Liver (tissue), 5 donors: Measurements from ENCODE around the gene SDHAF4. TPM values are rescaled to one million over a fixed set of nuclear protein-coding genes. Genes with fewer than 3 reads are reported as not detected.

ENCODE experiments used
- EGR1 ChIP-seq, 2 donors: IDR thresholded peaks; 2 replicates each; pipeline ENCODE4 v1.6.1; 2016 to 2018; ENCODE audit warnings: antibody characterized with exemption in 2 of 2, low read depth in 2 of 2
- FOXA1 ChIP-seq: IDR thresholded peaks from 2 replicates; pipeline ENCODE4 v1.6.1; 2016; ENCODE audit warnings: antibody characterized with exemption
- FOXA2 ChIP-seq: IDR thresholded peaks from 2 replicates; pipeline ENCODE4 v1.6.1; 2016; ENCODE audit warnings: antibody characterized with exemption
- RAD21 ChIP-seq, 2 donors: IDR thresholded peaks; 2 replicates each; pipeline ENCODE4 v1.6.1; 2016; ENCODE audit warnings: antibody characterized with exemption in 2 of 2, mild to moderate bottlenecking in 2 of 2
- SP1 ChIP-seq: IDR thresholded peaks from 2 replicates; pipeline ENCODE4 v1.6.1; 2018; ENCODE audit warnings: antibody characterized with exemption, mild to moderate bottlenecking
- polyA plus RNA-seq, 2 donors: library from polyadenylated mRNA; stranded (reverse) in 1 of 2; unstranded in 1 of 2; fragments of 200-250 nt in 1 of 2; fragments of >200 nt in 1 of 2; fragmentation: Nextera tagmentation in 1 of 2; extraction: Ambion mirVana in 1 of 2; gene quantifications; one replicate each; pipeline versions ENCODE4 v1.2.1 to v1.2.3, GENCODE V29; 2013 to 2015
- total RNA-seq, 2 donors: library from RNA; depleted of rRNA; stranded (reverse); fragments of >200 nt; gene quantifications; one replicate each; pipeline ENCODE4 v1.2.3, GENCODE V29; 2014
- donor health status: healthy.
- donor health status: healthy.
- donor health status: healthy.

The SDHAF4 gene
- total and polyA plus RNA-seq, 4 donors: 2.7 to 5.7 (median 3.3) TPM

DNA sequence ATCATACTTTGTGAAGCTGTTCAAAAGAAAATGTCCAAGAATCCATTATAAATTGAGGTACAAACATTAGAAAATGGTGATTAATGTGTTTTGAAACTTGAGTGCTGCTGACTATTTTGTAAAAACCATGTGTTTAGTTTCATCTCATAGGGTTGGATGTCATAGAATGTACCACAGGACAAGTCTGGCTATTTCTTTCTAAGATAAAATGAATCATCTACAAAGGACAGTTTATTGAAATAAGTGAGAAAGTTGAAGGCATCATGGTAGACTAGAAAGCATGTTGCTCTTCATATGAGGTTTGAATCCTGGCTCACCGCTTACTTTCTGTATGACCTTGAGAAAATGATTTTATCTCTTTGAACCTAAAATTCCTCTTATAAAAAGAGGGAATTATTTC is 71.7 kb downstream of the SDHAF4 start (continued):
- TF ChIP-seq EGR1 (IDR thresholded peaks at IDR 0.05; ENCODE audit: low read depth in 2 of 2): no peak
- no peak for TF ChIP-seq SP1
- no peak for TF ChIP-seq FOXA1
- no peak for TF ChIP-seq RAD21 (IDR thresholded peaks at IDR 0.05)
- TF ChIP-seq FOXA2: no peak

Other genes with a start within 250 kb of the SDHAF4 start
- 10 to 100 TPM in 1 of 2 donors, 1 to 10 TPM in 1; 5.9 to 15.6 TPM for gene FAM135A, start 153.4 kb upstream of the SDHAF4 start, total RNA-seq
- 1 to 10 TPM; 2.7 to 5.6 TPM for gene FAM135A, start 153.4 kb upstream of the SDHAF4 start, polyA plus RNA-seq
- gene SMAP1, start 101.0 kb downstream of the SDHAF4 start, total RNA-seq: 10 to 100 TPM; 12.6 to 13.3 TPM
- 10 to 100 TPM in 1 of 2 donors, 1 to 10 TPM in 1; 9.3 to 12.9 TPM for gene SMAP1, start 101.0 kb downstream of the SDHAF4 start, polyA plus RNA-seq